GM10266 (cell line): ENCODE data around the gene DLG2.

Experiments used
- DNase-seq: peaks from one replicate; pipeline ENCODE4 v3.0.0; 2012; ENCODE audit errors: extremely low spot score
- CTCF ChIP-seq: IDR thresholded peaks from 2 replicates; pipeline ENCODE4 v1.5.1; 2012; ENCODE audit warnings: mild to moderate bottlenecking, low read depth; ENCODE audit not compliant: control insufficient read depth, insufficient read depth; ENCODE audit errors: missing control alignments

The DLG2 gene

GRCh38 chr11:83847467-83848034 is 1779.6 kb downstream of the DLG2 start:
- no peak for TF ChIP-seq CTCF

GRCh38 chr11:83845797-83846196 is 1781.3 kb downstream of the DLG2 start:
- no peak for DNase-seq
- no peak for TF ChIP-seq CTCF

More at GRCh38 chr11:83847467-83848034, 1779.6 kb downstream of the DLG2 start:
- no peak for DNase-seq

- no peak for DNase-seq
- no peak for TF ChIP-seq CTCF
These were observed 1786.8 kb downstream of the DLG2 start for GRCh38 chr11:83840326-83840725.

- DNase-seq: peak; percentile 59
These were observed 1790.1 kb downstream of the DLG2 start for GRCh38 chr11:83836883-83837654.

GRCh38 chr11:83836065-83836464 is 1791.1 kb downstream of the DLG2 start:
- DNase-seq: no peak
- no peak for TF ChIP-seq CTCF

More at GRCh38 chr11:83836883-83837654, 1790.1 kb downstream of the DLG2 start:
- TF ChIP-seq CTCF: peak; percentile 71

- DNase-seq: peak; percentile 9
- TF ChIP-seq CTCF: no peak
These were observed 1791.7 kb downstream of the DLG2 start for GRCh38 chr11:83835423-83835822.

GRCh38 chr11:83831929-83832328 is 1795.2 kb downstream of the DLG2 start:
- no peak for DNase-seq
- TF ChIP-seq CTCF: no peak
